Nephron (organoid): ENCODE data around the gene KRT85.

Experiments used
- H3K27ac Mint-ChIP-seq, 3 experiments: 2 replicates each; pipeline ENCODE4 v1.8.0; 2020; ENCODE audit warnings: mixed read lengths in 3 of 3, mild to moderate bottlenecking in 2 of 3, moderate library complexity in 1 of 3
- H3K27me3 Mint-ChIP-seq: 2 replicates; pipeline ENCODE4 v1.8.0; 2021; ENCODE audit warnings: low read depth, mild to moderate bottlenecking, moderate library complexity, mixed read lengths
- H3K36me3 Mint-ChIP-seq: 2 replicates; pipeline ENCODE4 v1.8.0; 2020; ENCODE audit warnings: low read depth, mixed read lengths
- H3K4me1 Mint-ChIP-seq: 2 replicates; pipeline ENCODE4 v1.8.0; 2020; ENCODE audit warnings: mixed read lengths
- H3K4me3 Mint-ChIP-seq, 3 experiments: 2 replicates each; pipeline ENCODE4 v1.8.0; 2020; ENCODE audit warnings: mild to moderate bottlenecking in 3 of 3, mixed read lengths in 3 of 3, moderate library complexity in 2 of 3
- H3K9me3 Mint-ChIP-seq: 2 replicates; pipeline ENCODE4 v1.8.0; 2020; ENCODE audit warnings: mixed read lengths
- TF ChIP-seq, protein P1 (sequence below), 3 experiments: fragments of 200-600 bp; sonication (generic); IDR thresholded peaks; one replicate each; pipeline ENCODE4 v1.5.0; 2021; ENCODE audit warnings: antibody characterized with exemption in 3 of 3; ENCODE audit not compliant: unreplicated experiment in 3 of 3

The KRT85 gene

DNA sequence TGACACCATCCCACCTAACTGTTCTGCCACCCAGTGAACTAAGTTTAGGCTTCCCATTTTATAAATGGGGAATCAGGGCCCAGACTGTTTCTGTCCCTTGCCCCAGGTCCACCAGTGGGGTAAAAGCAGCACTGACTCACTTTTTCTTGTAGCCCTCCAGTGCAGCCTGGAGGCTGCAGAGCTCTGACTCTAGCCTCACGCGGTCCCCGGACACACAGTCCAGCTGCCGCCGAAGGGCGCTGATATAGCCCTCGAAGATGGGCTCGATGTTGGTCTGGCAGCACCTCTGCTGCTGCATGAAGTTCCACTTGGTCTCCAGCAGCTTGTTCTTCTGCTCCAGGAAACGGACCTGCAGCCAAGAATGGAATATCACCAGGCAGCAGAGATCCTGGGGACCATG lies 36.3 kb upstream of the KRT85 start:
- H3K36me3 Mint-ChIP-seq = no peaks in the 10 kb centered on the region
- no peaks in the 10 kb centered on the region for H3K4me1 Mint-ChIP-seq
- no peak overlapping the region for H3K4me3 Mint-ChIP-seq
- TF ChIP-seq, protein P1, sequence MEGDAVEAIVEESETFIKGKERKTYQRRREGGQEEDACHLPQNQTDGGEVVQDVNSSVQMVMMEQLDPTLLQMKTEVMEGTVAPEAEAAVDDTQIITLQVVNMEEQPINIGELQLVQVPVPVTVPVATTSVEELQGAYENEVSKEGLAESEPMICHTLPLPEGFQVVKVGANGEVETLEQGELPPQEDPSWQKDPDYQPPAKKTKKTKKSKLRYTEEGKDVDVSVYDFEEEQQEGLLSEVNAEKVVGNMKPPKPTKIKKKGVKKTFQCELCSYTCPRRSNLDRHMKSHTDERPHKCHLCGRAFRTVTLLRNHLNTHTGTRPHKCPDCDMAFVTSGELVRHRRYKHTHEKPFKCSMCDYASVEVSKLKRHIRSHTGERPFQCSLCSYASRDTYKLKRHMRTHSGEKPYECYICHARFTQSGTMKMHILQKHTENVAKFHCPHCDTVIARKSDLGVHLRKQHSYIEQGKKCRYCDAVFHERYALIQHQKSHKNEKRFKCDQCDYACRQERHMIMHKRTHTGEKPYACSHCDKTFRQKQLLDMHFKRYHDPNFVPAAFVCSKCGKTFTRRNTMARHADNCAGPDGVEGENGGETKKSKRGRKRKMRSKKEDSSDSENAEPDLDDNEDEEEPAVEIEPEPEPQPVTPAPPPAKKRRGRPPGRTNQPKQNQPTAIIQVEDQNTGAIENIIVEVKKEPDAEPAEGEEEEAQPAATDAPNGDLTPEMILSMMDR (IDR thresholded peaks at IDR 0.05; ENCODE audit: unreplicated experiment in 3 of 3) = no peak
- H3K9me3 Mint-ChIP-seq = peaks cover 1% of the 10 kb centered on the region
- H3K27me3 Mint-ChIP-seq = peaks cover 11% of the 10 kb centered on the region
- no peak overlapping the region for H3K27ac Mint-ChIP-seq

DNA sequence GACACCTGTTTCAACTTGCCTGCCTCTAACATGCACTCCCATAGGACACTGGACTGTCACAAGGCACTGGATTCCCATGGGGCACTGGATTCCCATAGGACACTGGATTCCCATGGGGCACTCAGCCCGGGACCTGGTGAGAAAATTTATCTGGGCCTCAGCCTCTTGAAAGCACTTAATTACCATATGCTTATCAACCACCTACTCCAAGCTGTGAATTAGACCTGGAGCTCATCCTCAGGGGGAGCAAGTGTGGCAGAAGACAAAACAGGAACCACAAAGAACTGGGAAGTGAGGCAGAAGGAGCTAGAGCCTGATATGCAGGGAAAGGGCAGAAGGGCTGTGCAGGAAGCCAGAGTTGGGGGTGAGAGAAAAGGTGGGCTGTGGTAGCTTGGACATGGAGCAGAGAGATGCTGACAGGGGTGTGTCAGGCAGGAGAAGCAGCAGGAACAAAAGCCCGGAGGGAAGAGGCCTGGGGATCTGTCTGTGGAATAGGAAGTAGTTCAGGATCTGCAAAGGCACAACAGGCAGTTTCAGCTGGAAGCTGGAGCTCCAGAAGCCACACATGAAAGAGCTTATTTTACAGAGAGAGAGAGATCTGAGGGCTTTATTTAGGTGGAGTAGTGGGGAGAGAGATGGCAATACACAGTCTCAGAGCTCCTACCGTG lies 35.7 kb upstream of the KRT85 start:
- Mint-ChIP-seq H3K4me3 (no peak overlapping the region), H3K4me1 (no peaks in the 10 kb centered on the region), H3K36me3 (no peaks in the 10 kb centered on the region), H3K9me3 (no peaks in the 10 kb centered on the region), H3K27ac (no peak overlapping the region), H3K27me3 (peaks cover 10% of the 10 kb centered on the region)
- TF ChIP-seq, protein P1 (IDR thresholded peaks at IDR 0.05; ENCODE audit: unreplicated experiment in 3 of 3) = no peak

DNA sequence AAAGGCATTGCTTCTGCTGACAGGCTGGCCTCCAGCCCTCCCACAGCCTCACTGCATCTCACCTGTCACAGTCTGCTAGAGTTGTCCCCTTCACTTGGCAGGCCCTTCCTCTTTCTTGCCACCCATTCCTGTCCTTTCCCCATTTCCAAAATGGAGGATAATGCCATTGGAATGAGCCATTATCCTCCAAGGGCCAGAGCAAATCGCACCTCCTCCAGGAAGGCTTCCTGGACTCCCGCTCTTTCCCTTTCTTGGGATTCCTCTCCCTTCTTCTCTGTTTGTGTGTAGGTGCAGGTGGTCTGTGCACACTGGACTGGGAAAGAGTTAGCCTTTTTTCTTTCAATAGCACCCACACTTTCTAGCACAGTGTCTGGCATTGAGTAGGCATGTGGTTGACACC lies 35.1 kb upstream of the KRT85 start:
- no peaks in the 10 kb centered on the region for H3K36me3 Mint-ChIP-seq
- peaks cover 8% of the 10 kb centered on the region for H3K27me3 Mint-ChIP-seq
- H3K27ac Mint-ChIP-seq = no peak overlapping the region
- no peaks in the 10 kb centered on the region for H3K4me1 Mint-ChIP-seq
- no peaks in the 10 kb centered on the region for H3K9me3 Mint-ChIP-seq
- H3K4me3 Mint-ChIP-seq = no peak overlapping the region
- TF ChIP-seq, protein P1 (IDR thresholded peaks at IDR 0.05; ENCODE audit: unreplicated experiment in 3 of 3) = no peak

DNA sequence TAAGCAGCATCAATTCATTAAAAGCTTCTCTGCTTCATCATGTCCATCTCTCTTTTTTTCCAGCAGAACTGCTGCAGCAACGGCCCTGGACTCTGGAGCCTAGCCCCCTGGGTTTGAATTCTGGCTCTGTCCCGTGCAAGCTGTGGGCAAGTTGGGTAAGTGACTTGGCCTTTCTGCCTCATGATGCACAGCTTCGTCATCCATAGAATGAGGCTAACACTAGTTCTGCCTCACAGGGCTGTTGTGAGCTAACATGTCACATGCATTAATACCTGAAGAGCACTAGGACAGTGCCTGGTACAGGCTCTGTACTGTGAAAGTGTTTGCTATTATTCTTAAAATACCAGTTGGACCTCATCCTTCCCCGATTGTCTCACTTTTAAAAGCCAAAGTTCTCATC lies 34.6 kb upstream of the KRT85 start:
- H3K36me3 Mint-ChIP-seq = no peaks in the 10 kb centered on the region
- H3K9me3 Mint-ChIP-seq = no peaks in the 10 kb centered on the region
- H3K27me3 Mint-ChIP-seq = peaks cover 12% of the 10 kb centered on the region
- H3K4me3 Mint-ChIP-seq = no peak overlapping the region
- TF ChIP-seq, protein P1 (IDR thresholded peaks at IDR 0.05; ENCODE audit: unreplicated experiment in 3 of 3) = no peak
- no peaks in the 10 kb centered on the region for H3K4me1 Mint-ChIP-seq
- no peak overlapping the region for H3K27ac Mint-ChIP-seq

DNA sequence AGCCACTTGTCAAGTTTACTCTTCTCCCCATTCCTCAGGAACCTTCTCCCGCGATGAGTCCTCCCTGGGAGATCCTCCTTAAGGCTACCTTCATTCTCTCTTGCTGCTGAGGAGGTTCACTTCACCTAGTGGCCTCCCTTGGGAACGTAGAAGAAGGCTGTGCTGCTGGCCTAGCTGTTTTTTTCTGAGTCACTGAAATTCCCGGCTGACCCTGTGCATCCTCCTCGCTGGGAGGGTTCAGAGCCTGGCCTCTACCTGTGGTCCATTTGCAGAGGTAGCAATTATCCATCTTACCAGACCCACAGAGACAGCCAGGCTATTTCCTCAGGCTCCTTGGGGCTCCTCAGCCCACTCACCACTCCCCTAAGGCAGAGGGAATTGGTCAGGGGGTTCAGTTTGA lies 34.2 kb upstream of the KRT85 start:
- Mint-ChIP-seq H3K27ac (no peak overlapping the region), H3K36me3 (no peaks in the 10 kb centered on the region), H3K27me3 (peaks cover 16% of the 10 kb centered on the region), H3K4me3 (no peak overlapping the region), H3K9me3 (no peaks in the 10 kb centered on the region), H3K4me1 (no peaks in the 10 kb centered on the region)
- TF ChIP-seq, protein P1 (IDR thresholded peaks at IDR 0.05; ENCODE audit: unreplicated experiment in 3 of 3) = no peak

DNA sequence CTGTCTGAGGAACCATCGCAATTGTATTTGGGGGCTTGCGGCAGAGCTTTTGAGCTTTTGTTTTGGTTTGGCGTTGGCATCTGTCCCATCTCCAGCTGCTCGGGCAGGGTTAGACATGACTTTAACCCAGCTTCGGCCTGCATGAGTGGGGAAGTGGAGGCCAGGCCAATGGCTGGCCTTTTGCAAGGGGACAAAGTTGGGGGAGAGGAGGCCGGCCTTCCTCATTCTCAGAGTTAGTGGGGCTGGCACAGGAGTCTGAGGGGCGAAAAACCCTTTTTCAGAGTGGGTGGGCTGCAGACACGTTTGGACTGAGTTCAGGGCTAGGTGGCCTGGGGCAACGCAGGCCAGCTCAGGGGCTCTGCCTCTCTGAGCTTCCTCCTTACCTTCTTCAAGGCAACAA lies 33.6 kb upstream of the KRT85 start:
- no peaks in the 10 kb centered on the region for H3K9me3 Mint-ChIP-seq
- H3K36me3 Mint-ChIP-seq = no peaks in the 10 kb centered on the region
- H3K27ac Mint-ChIP-seq = no peak overlapping the region
- H3K4me3 Mint-ChIP-seq = no peak overlapping the region
- H3K27me3 Mint-ChIP-seq = peaks cover 18% of the 10 kb centered on the region
- TF ChIP-seq, protein P1 (IDR thresholded peaks at IDR 0.05; ENCODE audit: unreplicated experiment in 3 of 3) = no peak
- no peaks in the 10 kb centered on the region for H3K4me1 Mint-ChIP-seq
